IPS-18a (cell line): ENCODE results near the gene SF3A1.

Source experiments
- H3K27ac ChIP-seq: one replicate; pipeline ENCODE4 v1.5.1; 2013; ENCODE audit warnings: low read length
- H3K27me3 ChIP-seq: one replicate; pipeline ENCODE4 v1.6.1; 2013; ENCODE audit warnings: mild to moderate bottlenecking, low read length; ENCODE audit not compliant: control insufficient read depth, insufficient read depth
- H3K36me3 ChIP-seq: one replicate; pipeline ENCODE4 v1.6.1; 2013; ENCODE audit warnings: low read depth, low read length; ENCODE audit not compliant: control insufficient read depth
- H3K4me1 ChIP-seq: one replicate; pipeline ENCODE4 v1.6.1; 2013; ENCODE audit warnings: low read depth, low read length; ENCODE audit not compliant: control insufficient read depth
- H3K4me3 ChIP-seq: one replicate; pipeline ENCODE4 v1.5.1; 2013; ENCODE audit warnings: low read length
- H3K9ac ChIP-seq: one replicate; pipeline ENCODE4 v1.6.1; 2013; ENCODE audit warnings: mild to moderate bottlenecking, low read length, moderate library complexity
- H3K9me3 ChIP-seq: one replicate; pipeline ENCODE4 v1.6.1; 2013; ENCODE audit warnings: low read depth, low read length; ENCODE audit not compliant: control insufficient read depth

Gene SF3A1

DNA sequence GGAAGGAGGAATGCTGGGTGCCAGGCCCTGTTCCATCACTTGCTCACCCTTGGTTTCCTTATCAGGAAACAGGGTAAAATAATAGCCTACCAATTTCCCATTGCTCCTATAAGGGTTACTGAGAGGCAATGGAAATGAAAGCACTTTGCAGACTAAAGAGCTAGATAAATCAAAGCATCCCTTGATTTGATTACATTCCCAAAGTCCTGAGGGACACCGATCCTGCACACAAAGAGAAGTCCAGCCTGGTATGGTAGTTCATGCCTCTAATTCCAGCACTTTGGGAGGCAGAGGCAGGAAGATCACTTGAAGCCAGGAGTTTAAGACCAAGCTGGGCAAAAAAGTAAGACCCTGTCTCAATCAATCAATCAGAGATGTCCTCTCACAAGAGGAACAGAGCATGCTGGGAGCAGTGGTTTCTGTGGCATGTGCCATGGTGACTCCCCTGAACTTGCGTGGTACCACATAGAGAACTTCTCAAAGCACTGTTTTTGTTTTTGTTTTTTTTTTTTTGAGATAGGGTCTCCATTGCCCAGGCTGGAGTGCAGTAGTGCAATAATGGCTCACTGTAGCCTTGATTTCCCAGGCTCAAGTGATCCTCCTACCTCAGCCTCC, 40.6 kb downstream of the SF3A1 start:
- no peak overlapping the region for H3K27ac ChIP-seq
- no peaks in the 10 kb centered on the region for H3K36me3 ChIP-seq
- H3K9me3 ChIP-seq: no peaks in the 10 kb centered on the region
- H3K4me1 ChIP-seq: peaks cover 3% of the 10 kb centered on the region
- no peaks in the 10 kb centered on the region for H3K27me3 ChIP-seq
- no peak overlapping the region for H3K4me3 ChIP-seq
- H3K9ac ChIP-seq: no peak overlapping the region

DNA sequence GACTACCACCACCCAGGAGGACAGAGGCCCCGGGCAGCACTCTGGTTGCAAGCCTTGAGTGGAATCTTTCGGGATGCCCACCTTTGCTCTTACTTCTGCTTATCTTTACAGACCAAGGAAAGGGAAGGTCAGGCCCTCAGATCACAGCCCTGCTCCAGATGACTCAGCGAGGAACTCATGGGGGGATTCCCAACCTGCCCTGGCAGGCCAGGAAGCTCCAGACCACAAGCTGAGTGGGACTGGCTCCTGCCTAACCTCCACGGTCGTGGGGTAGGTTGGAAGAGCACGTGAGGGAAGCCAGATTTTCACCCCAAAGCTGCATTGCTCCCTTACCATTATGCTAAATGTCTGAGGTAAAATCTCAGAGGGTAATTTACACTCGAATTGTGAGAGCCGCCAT, 41.8 kb downstream of the SF3A1 start:
- Histone ChIP-seq H3K27me3 (no peaks in the 10 kb centered on the region), H3K9ac (no peak overlapping the region), H3K36me3 (no peaks in the 10 kb centered on the region), H3K4me1 (peaks cover 3% of the 10 kb centered on the region), H3K9me3 (no peaks in the 10 kb centered on the region), H3K27ac (no peak overlapping the region), H3K4me3 (no peak overlapping the region)

DNA sequence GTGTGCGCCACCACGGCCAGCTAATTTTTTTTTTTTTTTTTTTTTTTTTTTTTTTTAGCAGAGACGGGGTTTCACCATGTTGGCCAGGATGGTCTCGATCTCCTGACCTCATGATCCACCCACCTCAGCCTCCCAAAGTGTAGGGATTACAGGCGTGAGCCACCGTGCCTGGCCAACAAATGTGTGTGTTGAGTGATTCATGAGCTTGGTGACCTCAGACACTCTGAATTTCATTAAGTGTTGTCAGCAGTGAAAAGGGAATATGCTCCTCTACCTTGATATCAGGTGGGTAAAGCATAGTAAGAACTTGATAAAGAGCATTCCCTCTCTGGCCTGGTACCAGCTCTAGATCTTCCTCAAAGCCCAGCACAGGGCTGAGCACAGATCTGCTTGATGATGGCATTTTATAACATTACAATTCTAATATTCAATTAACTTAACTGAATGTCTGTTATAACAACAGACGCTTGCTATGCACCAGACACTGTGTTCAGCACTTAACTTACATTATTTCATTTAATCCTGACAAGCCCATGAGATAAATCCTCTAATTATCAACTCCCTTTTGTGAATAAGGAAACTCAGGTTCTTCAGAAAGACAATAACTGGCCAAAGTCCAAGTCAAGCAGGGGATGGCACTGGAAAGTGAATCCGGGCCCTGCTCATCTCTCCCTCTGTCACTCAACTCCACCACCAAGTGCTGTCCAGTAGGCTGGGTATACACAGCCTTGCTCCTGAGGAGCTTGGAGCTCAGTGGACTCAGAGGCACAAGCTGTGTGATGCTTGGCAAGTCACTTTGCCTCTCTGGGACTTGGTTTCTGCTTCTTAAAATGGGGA, 42.9 kb downstream of the SF3A1 start:
- no peak overlapping the region for H3K4me3 ChIP-seq
- no peak overlapping the region for H3K9ac ChIP-seq
- no peaks in the 10 kb centered on the region for H3K27me3 ChIP-seq
- H3K9me3 ChIP-seq: no peaks in the 10 kb centered on the region
- H3K27ac ChIP-seq: no peak overlapping the region
- no peaks in the 10 kb centered on the region for H3K36me3 ChIP-seq
- H3K4me1 ChIP-seq: peaks cover 3% of the 10 kb centered on the region

DNA sequence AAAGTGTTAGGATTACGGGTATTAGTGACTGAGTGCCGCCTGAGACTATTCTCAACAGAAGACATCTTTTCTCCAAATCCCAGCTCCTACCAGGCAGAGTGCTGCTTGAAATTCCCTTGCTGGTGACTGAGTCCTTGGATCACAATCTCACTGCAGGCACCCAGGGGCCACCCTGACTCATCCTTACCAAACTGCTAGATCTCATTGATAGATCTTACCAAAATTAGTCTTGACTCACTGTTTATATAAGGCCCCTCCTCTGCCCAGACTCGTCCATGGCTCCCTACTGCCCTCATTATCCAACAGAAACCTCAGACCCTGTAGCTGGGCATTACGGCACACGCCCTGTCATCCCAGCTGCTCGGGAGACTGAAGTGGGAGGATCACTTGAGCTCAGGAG, 44.6 kb downstream of the SF3A1 start:
- Histone ChIP-seq H3K4me1 (peaks cover 3% of the 10 kb centered on the region), H3K27me3 (no peaks in the 10 kb centered on the region), H3K4me3 (no peak overlapping the region), H3K9me3 (no peaks in the 10 kb centered on the region), H3K9ac (no peak overlapping the region), H3K36me3 (no peaks in the 10 kb centered on the region), H3K27ac (no peak overlapping the region)

DNA sequence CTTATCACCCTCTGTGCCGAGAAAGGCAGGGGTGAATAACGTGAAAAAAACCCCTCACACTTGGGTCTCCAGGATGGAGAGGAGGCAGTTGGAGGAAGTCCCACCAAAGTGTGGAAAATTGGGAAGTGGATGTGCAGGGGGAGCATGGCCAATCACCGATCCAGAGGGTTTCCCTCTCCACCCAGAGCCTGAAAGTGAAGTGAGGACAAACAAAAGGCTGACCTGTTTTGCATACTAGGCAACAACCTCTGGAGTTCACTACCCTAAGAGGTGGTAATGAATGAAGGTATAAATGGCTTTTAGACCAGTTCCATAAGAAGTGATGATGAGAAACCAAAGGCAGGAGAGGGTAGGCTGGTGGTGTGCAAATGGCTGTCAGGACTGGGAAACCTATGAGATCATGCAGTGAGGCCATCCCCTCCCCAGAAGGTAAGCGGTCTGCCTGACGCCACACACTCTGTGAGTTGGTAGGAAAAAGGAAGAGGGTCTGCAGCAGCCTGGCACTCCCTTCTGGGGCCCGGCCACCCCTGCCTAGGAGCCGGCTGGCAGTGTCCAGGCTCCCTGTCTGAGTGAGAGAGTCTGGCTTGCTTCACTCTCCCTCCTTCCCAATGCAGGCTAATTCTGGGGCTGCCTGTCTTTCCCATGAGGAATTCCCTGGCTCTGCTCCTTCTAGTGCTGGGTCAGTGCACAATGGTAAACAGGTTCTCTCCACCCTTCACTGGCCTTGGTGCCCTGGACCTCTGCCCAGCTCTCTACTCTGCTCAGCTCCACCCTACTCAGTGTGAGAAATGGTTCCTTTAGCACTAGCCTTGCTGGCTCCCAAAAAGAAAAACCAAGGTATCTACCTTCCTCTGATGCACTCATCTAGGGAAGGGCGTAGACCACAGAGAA, 45.6 kb downstream of the SF3A1 start:
- no peak overlapping the region for H3K9ac ChIP-seq
- no peaks in the 10 kb centered on the region for H3K9me3 ChIP-seq
- peaks cover 3% of the 10 kb centered on the region for H3K4me1 ChIP-seq
- H3K4me3 ChIP-seq: no peak overlapping the region
- H3K36me3 ChIP-seq: no peaks in the 10 kb centered on the region
- H3K27ac ChIP-seq: no peak overlapping the region
- no peaks in the 10 kb centered on the region for H3K27me3 ChIP-seq

DNA sequence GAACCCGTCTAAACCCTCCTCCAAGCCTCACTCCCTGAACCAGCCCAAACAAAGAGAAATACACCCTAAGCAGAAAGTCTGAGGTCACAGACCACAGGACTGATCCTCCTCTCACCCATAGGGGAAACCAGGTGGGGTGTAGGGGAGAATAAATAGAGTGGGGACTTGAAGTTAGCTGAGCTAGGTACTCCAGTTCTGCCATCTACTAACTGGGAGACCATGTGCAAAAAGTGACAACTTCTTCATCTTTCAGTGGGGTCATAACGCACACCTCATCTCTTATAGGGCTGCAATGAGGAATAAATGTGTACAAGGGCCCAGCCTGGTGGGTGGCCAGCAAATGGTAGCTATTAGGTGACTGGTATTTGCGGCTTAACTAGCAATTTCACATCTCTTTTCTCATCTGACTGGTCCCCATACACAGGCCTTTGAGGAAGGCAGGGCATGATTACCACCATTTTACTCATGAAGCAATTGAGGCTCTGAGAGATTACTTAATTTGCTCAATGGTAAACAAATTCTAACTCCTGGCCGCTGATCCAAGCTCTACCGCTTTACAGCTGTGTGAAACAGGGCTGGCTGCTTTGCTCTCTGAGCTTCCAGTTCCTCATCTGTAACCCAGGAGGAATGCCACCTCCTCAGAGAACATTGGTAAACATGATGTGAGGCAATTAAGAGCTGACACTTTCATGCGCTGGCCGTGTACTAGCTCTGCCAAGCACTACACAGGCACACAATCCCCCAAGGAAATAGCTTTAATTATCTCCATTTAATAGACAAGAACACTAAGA, 46.5 kb downstream of the SF3A1 start:
- Histone ChIP-seq H3K4me3 (no peak overlapping the region), H3K36me3 (no peaks in the 10 kb centered on the region), H3K9ac (no peak overlapping the region), H3K4me1 (peaks cover 3% of the 10 kb centered on the region), H3K9me3 (no peaks in the 10 kb centered on the region), H3K27ac (no peak overlapping the region), H3K27me3 (no peaks in the 10 kb centered on the region)

DNA sequence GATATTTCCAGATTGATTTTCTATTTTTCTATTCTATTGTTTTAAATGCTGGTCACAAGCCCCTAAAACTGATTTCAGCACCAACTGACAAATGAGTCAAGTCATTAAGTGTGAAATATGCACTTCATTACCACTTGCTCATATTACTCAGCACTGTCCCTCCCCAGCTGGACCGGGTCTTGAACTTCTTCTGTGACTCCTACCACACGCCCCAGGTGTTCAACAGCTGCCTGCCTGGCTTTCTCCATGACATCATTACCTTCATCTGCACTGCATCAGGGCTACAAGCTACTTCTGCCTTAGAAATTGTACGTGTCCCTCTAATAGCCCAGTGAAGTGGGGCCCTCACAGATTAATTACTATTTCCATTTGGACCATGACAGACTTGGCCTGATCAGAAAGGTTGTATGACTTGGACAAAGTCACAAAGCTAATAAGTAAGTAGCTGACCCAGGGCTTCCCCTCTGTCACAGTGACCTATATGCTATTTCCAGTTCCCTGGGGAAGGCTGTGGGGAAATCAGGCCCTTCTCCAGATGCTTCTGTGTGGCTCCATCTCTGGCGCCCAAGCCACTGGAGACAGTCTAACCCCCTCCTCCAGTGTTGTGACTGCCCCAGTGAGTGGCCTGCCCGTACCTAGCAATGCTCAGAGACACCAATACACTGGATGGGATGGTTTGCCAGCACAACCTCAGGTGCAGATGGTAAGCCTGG, 48.0 kb downstream of the SF3A1 start:
- Histone ChIP-seq H3K27ac (no peak overlapping the region), H3K9ac (no peak overlapping the region)

DNA sequence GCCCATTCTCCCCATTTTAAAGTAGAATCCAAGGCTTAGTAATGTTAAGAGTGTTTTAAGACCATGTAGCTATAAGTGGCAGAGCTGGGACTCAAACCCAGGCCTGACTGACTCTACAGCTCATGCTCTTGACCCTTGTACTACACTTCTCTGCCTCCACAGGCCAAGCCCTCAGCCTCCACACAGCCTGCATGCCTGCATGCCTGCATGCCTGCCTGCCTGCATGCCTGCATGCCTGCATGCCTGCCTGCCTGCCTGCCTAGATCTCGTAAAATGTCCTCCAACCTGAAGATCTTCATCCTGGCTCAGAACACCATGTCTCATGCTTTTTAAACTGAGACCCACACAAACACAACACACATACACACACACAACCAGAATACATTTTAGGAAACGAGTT, 48.6 kb downstream of the SF3A1 start:
- peaks cover 3% of the 10 kb centered on the region for H3K4me1 ChIP-seq
- no peak overlapping the region for H3K9ac ChIP-seq
- H3K4me3 ChIP-seq: no peak overlapping the region
- H3K27ac ChIP-seq: no peak overlapping the region
- H3K27me3 ChIP-seq: no peaks in the 10 kb centered on the region
- H3K9me3 ChIP-seq: no peaks in the 10 kb centered on the region
- no peaks in the 10 kb centered on the region for H3K36me3 ChIP-seq

More for the DNA sequence above, 48.0 kb downstream of the SF3A1 start:
- Histone ChIP-seq H3K4me1 (peaks cover 3% of the 10 kb centered on the region), H3K9me3 (no peaks in the 10 kb centered on the region), H3K4me3 (no peak overlapping the region), H3K27me3 (no peaks in the 10 kb centered on the region), H3K36me3 (no peaks in the 10 kb centered on the region)

DNA sequence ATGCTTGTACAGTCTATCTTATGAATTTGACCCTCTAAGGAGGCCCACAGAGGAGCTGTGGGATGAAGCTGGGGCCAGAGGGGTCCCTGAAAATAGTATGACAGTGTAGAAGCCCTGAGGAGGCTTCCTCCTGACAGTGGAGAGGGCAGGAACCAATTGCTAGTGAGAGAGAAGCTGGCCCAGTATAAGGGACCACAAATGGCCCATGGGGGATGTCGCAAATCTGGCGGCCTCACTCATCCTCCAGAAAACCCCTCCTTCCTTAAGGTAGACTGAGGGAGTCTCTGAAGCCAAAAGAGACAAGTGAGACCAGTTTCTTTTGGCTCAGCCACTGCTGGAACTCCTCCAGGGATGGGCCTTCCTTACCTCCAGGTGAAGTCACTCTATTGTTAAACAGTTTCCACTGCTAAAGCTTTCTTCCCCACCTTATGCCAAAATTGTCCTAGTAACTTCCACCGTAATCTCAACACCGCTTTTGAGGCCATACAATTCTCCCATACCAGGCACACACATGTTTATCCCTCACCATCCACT, 49.6 kb downstream of the SF3A1 start:
- H3K27me3 ChIP-seq: no peaks in the 10 kb centered on the region
- no peak overlapping the region for H3K9ac ChIP-seq
- no peaks in the 10 kb centered on the region for H3K36me3 ChIP-seq
- peaks cover 3% of the 10 kb centered on the region for H3K4me1 ChIP-seq
- no peak overlapping the region for H3K27ac ChIP-seq
- H3K4me3 ChIP-seq: no peak overlapping the region
- no peaks in the 10 kb centered on the region for H3K9me3 ChIP-seq

DNA sequence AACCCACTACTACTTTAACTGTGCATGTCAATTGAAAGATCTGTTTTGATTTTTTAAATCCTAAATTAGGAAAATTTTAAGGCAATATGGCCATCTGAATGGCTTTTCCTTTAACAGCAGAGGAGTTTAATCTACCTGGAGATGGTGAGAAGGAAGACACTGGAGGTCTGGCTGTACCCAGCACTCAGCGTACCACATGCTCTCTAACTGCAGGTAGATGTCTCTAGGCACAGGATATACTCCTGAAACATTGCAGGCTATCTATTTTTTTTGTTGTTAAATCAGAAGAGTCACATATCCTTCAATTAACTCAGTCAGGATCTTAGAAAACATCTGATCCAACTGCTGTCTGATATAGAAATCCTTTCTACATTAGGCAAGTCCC, 50.1 kb downstream of the SF3A1 start:
- no peak overlapping the region for H3K27ac ChIP-seq

More for the DNA sequence above, 50.1 kb downstream of the SF3A1 start:
- H3K27me3 ChIP-seq: no peaks in the 10 kb centered on the region
- H3K9ac ChIP-seq: no peak overlapping the region
- peaks cover 3% of the 10 kb centered on the region for H3K4me1 ChIP-seq
- no peaks in the 10 kb centered on the region for H3K9me3 ChIP-seq
- H3K4me3 ChIP-seq: no peak overlapping the region
- no peaks in the 10 kb centered on the region for H3K36me3 ChIP-seq
